ENCODE results near the gene DSG3.

Gene DSG3, protein sequence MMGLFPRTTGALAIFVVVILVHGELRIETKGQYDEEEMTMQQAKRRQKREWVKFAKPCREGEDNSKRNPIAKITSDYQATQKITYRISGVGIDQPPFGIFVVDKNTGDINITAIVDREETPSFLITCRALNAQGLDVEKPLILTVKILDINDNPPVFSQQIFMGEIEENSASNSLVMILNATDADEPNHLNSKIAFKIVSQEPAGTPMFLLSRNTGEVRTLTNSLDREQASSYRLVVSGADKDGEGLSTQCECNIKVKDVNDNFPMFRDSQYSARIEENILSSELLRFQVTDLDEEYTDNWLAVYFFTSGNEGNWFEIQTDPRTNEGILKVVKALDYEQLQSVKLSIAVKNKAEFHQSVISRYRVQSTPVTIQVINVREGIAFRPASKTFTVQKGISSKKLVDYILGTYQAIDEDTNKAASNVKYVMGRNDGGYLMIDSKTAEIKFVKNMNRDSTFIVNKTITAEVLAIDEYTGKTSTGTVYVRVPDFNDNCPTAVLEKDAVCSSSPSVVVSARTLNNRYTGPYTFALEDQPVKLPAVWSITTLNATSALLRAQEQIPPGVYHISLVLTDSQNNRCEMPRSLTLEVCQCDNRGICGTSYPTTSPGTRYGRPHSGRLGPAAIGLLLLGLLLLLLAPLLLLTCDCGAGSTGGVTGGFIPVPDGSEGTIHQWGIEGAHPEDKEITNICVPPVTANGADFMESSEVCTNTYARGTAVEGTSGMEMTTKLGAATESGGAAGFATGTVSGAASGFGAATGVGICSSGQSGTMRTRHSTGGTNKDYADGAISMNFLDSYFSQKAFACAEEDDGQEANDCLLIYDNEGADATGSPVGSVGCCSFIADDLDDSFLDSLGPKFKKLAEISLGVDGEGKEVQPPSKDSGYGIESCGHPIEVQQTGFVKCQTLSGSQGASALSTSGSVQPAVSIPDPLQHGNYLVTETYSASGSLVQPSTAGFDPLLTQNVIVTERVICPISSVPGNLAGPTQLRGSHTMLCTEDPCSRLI

DNA sequence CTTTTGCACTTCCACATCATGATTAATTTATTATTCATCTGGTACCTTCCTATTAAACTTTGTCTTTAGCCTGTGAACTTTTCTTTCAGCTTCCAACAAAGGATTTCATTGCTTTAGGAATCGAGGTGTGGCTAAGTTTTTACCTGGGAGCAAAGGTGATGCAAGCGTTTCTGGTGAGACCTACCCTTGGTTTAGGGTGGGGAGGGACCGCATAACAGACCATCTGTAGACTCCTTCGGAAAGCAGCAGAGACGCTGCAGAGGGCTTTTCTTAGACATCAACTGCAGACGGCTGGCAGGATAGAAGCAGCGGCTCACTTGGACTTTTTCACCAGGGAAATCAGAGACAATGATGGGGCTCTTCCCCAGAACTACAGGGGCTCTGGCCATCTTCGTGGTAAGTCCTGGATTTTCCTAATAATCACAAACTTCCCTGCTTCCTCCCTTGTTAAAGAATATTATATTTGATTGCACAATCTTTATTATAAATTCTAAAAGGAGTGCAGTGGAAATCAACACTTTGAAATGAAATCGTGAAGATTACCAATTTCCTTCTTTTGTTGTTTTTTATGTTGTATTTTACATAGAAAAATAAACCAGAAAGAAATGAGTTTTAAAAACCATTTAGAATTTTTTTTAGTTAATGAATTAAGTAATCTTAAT lies at the start of gene DSG3:
TSS of gene DSG3 (plus strand) at position 212 of the 662 bp plus-strand sequence. CDS start at position 349, 137 bp downstream.
- Histone ChIP-seq H4K20me1 (ENCODE audit: insufficient read depth, low read length, poor library complexity, severe bottlenecking) (no peaks in the 10 kb centered on the region), H3K4me3 (ENCODE audit: low read length, poor library complexity, severe bottlenecking) (no peak within 1 kb of the TSS), H3K36me3 (ENCODE audit: insufficient read depth, low read length) (no peaks in the 10 kb centered on the region), H3K27me3 (ENCODE audit: insufficient read depth, low read length, poor library complexity, severe bottlenecking) (no peaks in the 10 kb centered on the region), H3K4me2 (ENCODE audit: low read depth, low read length, poor library complexity, severe bottlenecking) (no peak within 1 kb of the TSS), H3K4me1 (ENCODE audit: insufficient read depth, low read length, poor library complexity, severe bottlenecking) (no peaks in the 10 kb centered on the region), H3K9me3 (ENCODE audit: insufficient read depth, low read depth, low read length) (no peaks in the 10 kb centered on the region), H3F3A (ENCODE audit: low read depth) (no peaks in the 10 kb centered on the region), H3K9me2 (replicated peaks; ENCODE audit: low read depth, low read length) (peaks cover 3% of the 10 kb centered on the region; the same call in 1 of the 2 replicates), H3K9ac (ENCODE audit: low read depth, low read length, poor library complexity, severe bottlenecking) (no peak within 1 kb of the TSS), H3K79me2 (ENCODE audit: insufficient read depth, low read length) (no peaks in the 10 kb centered on the region), H2AFZ (ENCODE audit: low read length) (no peak within 1 kb of the TSS)
- TF ChIP-seq EZH2phosphoT487 (IDR thresholded peaks at IDR 0.05; ENCODE audit: borderline replicate concordance): no peak
- TF ChIP-seq, protein P1, sequence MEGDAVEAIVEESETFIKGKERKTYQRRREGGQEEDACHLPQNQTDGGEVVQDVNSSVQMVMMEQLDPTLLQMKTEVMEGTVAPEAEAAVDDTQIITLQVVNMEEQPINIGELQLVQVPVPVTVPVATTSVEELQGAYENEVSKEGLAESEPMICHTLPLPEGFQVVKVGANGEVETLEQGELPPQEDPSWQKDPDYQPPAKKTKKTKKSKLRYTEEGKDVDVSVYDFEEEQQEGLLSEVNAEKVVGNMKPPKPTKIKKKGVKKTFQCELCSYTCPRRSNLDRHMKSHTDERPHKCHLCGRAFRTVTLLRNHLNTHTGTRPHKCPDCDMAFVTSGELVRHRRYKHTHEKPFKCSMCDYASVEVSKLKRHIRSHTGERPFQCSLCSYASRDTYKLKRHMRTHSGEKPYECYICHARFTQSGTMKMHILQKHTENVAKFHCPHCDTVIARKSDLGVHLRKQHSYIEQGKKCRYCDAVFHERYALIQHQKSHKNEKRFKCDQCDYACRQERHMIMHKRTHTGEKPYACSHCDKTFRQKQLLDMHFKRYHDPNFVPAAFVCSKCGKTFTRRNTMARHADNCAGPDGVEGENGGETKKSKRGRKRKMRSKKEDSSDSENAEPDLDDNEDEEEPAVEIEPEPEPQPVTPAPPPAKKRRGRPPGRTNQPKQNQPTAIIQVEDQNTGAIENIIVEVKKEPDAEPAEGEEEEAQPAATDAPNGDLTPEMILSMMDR (conservative IDR thresholded peaks at IDR 0.05; ENCODE audit: low read length): no peak

DNA sequence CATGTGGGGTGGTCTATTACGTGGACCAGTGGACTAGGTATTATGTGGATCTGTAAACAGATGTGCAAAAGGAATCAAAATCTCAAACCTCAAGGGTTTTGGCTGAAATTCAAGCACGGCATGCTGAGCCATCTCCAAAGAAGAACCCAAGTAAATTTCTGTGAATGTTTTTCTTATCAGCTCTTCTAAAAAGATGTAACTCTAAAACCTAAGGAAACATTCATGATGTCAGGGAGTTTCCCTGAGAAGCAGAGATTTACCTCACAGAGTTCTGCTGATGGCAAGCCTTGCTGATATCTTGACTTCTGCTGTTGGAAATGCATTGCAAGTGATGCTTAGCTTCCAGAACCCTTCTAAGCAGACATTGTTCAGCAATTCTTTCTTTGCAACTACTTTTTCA lies 49.4 kb upstream of the DSG3 start:
- Histone ChIP-seq H3K9me2 (replicated peaks; ENCODE audit: low read depth, low read length) (no peaks in the 10 kb centered on the region), H3K9me3 (ENCODE audit: insufficient read depth, low read depth, low read length) (no peaks in the 10 kb centered on the region), H3K4me1 (ENCODE audit: insufficient read depth, low read length, poor library complexity, severe bottlenecking) (no peaks in the 10 kb centered on the region), H2AFZ (ENCODE audit: low read length) (no peak overlapping the region), H4K20me1 (ENCODE audit: insufficient read depth, low read length, poor library complexity, severe bottlenecking) (no peaks in the 10 kb centered on the region), H3K36me3 (ENCODE audit: insufficient read depth, low read length) (no peaks in the 10 kb centered on the region), H3K4me3 (ENCODE audit: low read length, poor library complexity, severe bottlenecking) (no peak overlapping the region), H3F3A (ENCODE audit: low read depth) (no peaks in the 10 kb centered on the region), H3K9ac (ENCODE audit: low read depth, low read length, poor library complexity, severe bottlenecking) (no peak overlapping the region), H3K4me2 (ENCODE audit: low read depth, low read length, poor library complexity, severe bottlenecking) (no peak overlapping the region), H3K27me3 (ENCODE audit: insufficient read depth, low read length, poor library complexity, severe bottlenecking) (no peaks in the 10 kb centered on the region), H3K79me2 (ENCODE audit: insufficient read depth, low read length) (no peaks in the 10 kb centered on the region)
- no peak for TF ChIP-seq EZH2phosphoT487 (IDR thresholded peaks at IDR 0.05; ENCODE audit: borderline replicate concordance)
- TF ChIP-seq, protein P1 (conservative IDR thresholded peaks at IDR 0.05; ENCODE audit: low read length): no peak

DNA sequence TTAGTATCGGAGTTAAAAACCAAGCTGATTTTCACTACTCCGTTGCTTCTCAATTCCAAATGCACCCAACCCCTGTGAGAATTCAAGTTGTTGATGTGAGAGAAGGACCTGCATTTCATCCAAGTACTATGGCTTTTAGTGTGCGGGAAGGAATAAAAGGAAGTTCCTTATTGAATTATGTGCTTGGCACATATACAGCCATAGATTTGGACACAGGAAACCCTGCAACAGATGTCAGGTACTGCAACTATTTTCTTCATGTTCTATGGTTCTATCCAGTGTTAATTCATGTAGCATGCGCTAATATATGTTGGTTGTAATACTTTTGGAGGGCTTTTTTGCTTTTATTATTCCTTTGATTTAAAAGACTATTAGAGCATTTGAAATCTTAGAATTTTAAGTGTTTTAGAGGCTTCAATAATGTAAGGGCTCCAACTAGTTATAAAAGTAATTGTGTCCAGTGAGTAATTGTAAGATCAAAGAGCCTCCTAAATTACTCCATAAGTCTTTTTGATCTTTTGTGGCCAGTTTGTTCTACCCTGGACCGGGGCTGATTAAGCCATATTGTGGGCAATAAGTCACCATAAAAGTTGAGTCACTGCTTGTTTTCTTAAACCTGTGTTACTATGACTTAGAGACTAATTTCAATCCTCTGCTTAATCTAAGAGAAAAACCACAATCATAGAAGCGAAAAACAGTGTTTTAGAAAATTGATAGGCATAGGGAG lies 48.1 kb upstream of the DSG3 start:
- no peak for TF ChIP-seq EZH2phosphoT487 (IDR thresholded peaks at IDR 0.05; ENCODE audit: borderline replicate concordance)
- TF ChIP-seq, protein P1 (conservative IDR thresholded peaks at IDR 0.05; ENCODE audit: low read length): no peak
- no peaks in the 10 kb centered on the region for H3K36me3 ChIP-seq (ENCODE audit: insufficient read depth, low read length)
- no peaks in the 10 kb centered on the region for H4K20me1 ChIP-seq (ENCODE audit: insufficient read depth, low read length, poor library complexity, severe bottlenecking)
- no peak overlapping the region for H2AFZ ChIP-seq (ENCODE audit: low read length)
- no peak overlapping the region for H3K4me3 ChIP-seq (ENCODE audit: low read length, poor library complexity, severe bottlenecking)
- no peaks in the 10 kb centered on the region for H3F3A ChIP-seq (ENCODE audit: low read depth)
- H3K9ac ChIP-seq (ENCODE audit: low read depth, low read length, poor library complexity, severe bottlenecking): no peak overlapping the region
- H3K4me1 ChIP-seq (ENCODE audit: insufficient read depth, low read length, poor library complexity, severe bottlenecking): no peaks in the 10 kb centered on the region
- H3K4me2 ChIP-seq (ENCODE audit: low read depth, low read length, poor library complexity, severe bottlenecking): no peak overlapping the region
- H3K9me3 ChIP-seq (ENCODE audit: insufficient read depth, low read depth, low read length): no peaks in the 10 kb centered on the region
- H3K27me3 ChIP-seq (ENCODE audit: insufficient read depth, low read length, poor library complexity, severe bottlenecking): no peaks in the 10 kb centered on the region
- H3K79me2 ChIP-seq (ENCODE audit: insufficient read depth, low read length): no peaks in the 10 kb centered on the region
- H3K9me2 ChIP-seq (replicated peaks; ENCODE audit: low read depth, low read length): no peaks in the 10 kb centered on the region

All from Loucy (cell line).